T-helper 2 cell treated with Interferon-gamma antibody and Interleukin-4, amounts not matched to agents 100 ng/mL and 5 ng/mL, for 36 hours (primary cell): Measurements from ENCODE around the gene GYPA. TPM values are rescaled to one million over a fixed set of nuclear protein-coding genes. Genes with fewer than 3 reads are reported as not detected.
"Not testable (repeated sequence)": the region's sequence is repeated elsewhere in the genome, so short reads cannot be mapped to it uniquely, and the experiment has no call there.

ENCODE experiments used
- intact Hi-C: fragments of 100-400 bp; cut with micrococcal nuclease; formaldehyde crosslinking; loops from one replicate; pipeline ENCODE4 v1.15.1; 2023
- total RNA-seq: library from RNA; stranded (reverse); gene quantifications from 2 replicates; pipeline ENCODE4 v1.2.3, GENCODE V29; 2022

Gene GYPA
- not detected in 2 replicates for total RNA-seq

DNA sequence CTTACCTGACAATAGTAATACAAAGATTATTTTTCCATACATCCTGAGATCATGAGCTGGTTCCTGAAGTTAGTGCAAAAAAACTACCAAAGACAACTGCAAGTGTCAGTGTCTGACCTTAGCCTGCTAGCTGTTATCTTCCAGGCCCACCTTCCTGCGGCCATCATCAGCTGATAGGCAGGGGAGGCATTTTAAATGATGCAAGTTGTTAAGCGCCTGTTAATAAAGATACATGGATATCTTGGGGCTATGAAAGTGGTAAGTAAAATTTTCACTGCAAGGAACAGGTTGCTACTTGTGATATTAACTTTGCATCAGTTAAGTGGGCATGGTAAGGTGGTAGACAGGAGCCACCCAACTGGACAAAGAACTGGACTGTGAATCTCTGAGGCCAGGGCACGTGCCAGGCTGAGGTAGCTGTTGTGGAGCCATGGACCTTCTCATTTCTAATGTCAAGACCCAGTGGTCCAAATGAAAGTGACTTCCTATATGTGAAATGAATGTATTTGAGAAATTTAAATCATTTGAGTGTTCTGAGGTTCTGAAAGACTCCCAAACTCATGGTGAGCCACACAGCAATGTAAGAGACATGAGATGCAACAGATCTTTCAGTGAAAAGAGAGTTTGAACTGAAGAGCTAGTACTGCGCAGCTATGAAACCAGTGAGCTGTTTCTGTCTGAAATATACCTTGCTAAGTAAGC, at the start of gene GYPA:
GYPA (minus strand) TSS at position 125 of the 702 bp plus-strand sequence; CDS start at position 42, 83 bp downstream.
- intact Hi-C loops: loop anchor here (10.0 kb wide), 1 partner anchor 366 kb away; no protein-coding TSS in a partner anchor

DNA sequence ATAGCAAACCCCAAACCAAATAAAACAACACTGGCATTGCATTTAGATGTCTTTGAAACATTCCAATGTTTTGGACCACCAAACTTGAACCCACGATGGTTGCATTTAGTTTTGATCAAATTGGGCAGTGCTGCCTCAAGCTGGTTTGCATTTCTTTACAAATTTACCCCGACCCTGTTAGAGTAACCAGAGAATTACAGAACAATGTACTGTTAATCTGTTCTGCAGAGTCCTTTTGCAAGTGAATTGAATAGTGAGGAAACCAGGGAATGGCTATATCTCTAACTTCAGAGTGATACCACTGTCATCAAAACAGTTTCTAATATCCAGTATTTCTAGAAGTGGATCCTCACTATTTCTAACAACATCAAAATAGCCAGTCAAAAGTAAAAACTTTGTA, 49.5 kb upstream of the GYPA start:
- intact Hi-C loops: no loop called here

DNA sequence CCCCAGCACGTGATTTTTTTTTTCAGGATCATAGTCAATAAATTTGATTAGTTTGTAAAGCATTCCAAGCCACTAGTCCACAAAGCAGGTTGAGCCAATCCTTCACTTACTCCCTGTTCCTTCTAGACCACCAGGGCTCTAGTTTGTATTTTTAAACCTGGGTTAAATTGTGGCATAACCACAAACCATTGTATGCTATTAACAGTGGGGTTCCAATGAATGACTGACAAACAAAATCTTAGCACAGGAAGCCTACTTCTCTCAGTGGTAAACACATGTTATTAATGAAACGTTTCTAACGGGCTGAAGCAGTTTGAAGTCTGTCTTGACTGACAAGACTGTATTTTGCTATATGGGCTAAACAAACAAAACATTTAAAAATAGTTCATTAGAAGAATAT, 48.6 kb upstream of the GYPA start:
- intact Hi-C loops: no loop called here

- intact Hi-C loops: no loop called here
Measured at GRCh38 chr4:144185086-144185485, 44.6 kb upstream of the GYPA start.

- intact Hi-C loops: no loop called here
Measured at GRCh38 chr4:144183165-144183564, 42.6 kb upstream of the GYPA start.

DNA sequence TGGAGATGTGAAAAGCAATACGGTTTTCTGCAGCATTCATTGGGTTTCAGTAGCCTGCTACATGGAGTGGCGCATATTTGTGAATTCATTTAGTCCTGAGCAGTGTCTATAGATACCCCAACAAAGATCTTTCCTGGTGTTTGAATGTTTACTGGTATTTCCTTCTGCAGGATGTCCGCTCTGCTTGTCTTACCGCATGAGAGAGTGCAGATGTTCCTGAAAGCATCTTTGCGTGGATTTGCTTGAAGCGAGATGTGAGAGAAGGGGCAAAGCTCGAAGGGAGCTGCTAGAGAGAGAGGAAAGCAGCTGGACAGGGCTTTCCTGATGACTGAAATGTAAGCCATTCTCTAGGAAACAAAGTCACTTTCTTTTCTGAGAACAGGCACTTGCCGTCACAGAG, 40.9 kb upstream of the GYPA start:
- intact Hi-C loops: no loop called here

DNA sequence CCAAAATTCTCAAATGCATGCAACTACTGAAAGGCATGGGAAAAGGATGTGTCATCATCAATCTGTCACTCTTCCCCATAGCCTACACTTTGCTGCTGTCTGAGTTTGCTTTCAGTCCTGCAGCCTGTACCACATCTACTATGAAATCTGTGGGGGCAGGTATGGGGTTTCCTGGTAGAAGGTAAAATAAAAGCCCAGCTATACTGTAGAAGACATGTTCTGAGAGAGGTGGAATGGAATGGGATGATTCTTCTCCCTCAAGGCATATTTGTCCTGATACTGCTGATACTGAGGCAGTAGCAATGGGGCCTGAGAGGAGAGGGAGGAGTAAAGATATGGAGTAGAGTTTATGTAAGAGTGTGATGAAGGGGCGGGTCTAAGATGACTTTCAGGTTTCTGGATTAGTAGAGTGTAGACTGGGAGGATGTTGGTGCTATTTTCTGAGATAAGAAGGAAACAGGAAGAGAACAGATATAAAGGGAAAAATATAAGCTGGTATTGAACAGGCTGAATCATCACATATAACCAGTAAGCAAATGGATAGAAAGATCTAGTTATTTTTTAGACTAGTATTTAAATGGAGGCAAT, 38.7 kb upstream of the GYPA start:
- intact Hi-C loops: loop anchor here (10.0 kb wide), 1 partner anchor 1756 kb away; the partner anchor contains the start of gene ZNF827

DNA sequence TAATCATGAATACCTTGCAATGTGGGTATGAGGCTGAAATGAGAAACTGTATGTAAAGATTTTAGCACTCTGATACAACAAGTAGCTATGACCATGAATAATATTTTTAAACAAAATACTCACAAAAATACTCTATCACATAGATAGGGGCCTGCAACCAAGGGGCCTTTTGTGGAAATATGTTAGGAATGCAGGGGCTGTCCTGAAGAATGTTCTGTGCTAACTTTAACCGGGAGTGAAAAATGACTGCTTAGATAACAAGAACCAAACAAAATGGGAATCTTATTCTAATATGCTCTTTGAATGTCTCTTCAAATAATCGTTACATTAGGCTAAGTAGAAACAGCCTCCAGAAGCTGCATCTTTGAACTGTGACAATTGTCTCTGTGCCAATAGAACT, 37.9 kb upstream of the GYPA start:
- intact Hi-C loops: loop anchor here (10.0 kb wide), 1 partner anchor 1756 kb away; the partner anchor contains the start of gene ZNF827

GRCh38 chr4:144176476-144176875, 36.0 kb upstream of the GYPA start:
- intact Hi-C loops: loop anchor here (10.0 kb wide), 1 partner anchor 1758 kb away; the partner anchor contains the start of gene ZNF827

DNA sequence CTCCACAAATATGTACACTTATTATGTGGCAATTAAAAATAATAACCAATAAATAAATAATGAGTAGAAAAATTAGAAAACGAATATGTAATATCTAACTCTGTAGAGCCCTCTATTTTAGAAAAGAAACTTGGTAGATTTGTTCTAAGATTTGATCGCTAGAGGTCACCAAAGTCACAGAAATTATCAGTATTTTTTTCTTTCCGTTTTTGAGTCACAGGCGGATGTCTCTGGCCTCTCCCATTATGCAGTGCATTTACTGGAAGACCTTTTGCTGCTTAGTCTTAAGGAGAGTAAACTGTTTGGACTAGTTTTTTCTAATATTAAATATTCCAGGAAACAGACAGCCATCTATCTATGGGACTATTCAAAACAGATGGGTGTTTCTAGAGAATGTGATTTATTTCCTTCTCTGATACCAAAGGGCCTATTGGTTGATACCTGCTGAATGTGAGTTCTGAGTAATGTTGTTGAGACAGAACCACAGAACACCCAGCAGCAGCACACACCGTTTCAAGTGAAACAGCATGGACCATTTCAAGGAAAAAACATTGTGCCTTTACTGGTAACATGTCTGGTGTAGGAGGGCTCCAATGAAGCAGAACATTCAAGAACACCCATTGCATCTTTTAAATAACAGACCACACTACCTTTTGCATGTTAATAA, 34.0 kb upstream of the GYPA start:
- intact Hi-C loops: loop anchor here (1.0 to 10.0 kb wide), 5 partner anchors 613 to 1760 kb away; partner anchors contain the start of genes MMAA and ZNF827

DNA sequence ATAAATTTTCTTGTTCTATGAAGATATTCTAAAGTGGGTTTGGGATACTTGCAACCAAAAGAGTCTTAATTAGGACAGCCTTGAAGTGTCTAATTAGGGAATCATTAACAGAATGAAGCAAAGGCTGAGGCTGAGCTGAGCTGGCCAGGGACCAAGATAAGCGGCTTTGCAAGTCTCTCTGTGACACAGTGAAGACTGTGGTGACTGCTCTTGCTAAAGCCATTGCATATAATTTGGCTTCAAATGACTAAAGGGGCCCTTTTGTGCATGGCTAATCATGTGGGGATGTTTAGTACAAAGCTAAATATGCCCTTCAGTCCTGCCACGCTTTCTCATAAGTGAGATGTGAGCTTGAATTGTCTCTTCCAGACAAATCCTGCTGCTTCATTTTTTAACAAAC, 31.2 kb upstream of the GYPA start:
- intact Hi-C loops: loop anchor here (10.0 kb wide), 1 partner anchor 1763 kb away; the partner anchor contains the start of gene ZNF827

DNA sequence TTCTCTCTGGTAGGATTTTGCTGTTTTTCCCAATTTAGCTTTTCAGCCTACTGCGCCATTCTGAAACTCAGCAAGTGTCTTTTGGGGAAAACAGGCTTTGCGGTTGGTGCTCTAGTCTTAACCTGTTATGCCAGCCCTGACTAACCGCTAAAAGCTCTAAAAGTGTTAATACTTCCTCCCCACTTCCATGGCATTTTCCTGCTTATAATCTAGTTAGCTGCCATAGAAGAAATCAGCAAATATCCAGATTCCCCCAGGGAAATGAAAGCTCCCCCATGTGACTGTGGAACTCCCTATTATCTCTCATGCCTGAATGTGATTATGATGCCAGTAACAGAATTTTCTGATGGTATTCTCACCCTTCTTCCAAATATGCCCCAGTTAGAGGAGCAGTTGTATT, 28.7 kb upstream of the GYPA start:
- intact Hi-C loops: no loop called here

DNA sequence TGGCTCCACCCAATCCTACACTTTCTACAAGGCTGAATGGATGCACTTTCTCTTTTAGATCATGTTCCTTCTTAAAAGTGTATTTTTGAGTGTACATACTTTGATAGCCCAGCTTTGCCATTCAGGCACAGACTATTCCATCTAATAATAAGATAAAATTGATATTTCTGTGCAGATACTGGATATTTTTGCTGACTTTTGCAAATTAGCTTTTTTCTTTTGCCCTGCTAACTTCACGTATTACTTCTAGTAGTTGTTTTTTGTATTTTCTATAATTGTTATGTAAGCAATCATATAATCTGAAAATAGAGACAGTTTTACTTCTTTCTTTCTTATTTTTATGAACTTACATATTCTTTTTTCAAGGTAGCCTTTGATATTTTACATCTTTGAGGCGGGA, 13.5 kb upstream of the GYPA start:
- intact Hi-C loops: no loop called here

GRCh38 chr4:144142690-144143326, 2.3 kb upstream of the GYPA start:
- intact Hi-C loops: loop anchor here (2.0 to 10.0 kb wide), 2 partner anchors 368 to 584 kb away; no protein-coding TSS in a partner anchor

GRCh38 chr4:144141493-144141892, 975 bp upstream of the GYPA start:
- intact Hi-C loops: loop anchor here (10.0 kb wide), 1 partner anchor 367 kb away; no protein-coding TSS in a partner anchor

- intact Hi-C loops: loop anchor here (10.0 kb wide), 1 partner anchor 365 kb away; no protein-coding TSS in a partner anchor
Measured at GRCh38 chr4:144139991-144140390, 527 bp downstream of the GYPA start.

DNA sequence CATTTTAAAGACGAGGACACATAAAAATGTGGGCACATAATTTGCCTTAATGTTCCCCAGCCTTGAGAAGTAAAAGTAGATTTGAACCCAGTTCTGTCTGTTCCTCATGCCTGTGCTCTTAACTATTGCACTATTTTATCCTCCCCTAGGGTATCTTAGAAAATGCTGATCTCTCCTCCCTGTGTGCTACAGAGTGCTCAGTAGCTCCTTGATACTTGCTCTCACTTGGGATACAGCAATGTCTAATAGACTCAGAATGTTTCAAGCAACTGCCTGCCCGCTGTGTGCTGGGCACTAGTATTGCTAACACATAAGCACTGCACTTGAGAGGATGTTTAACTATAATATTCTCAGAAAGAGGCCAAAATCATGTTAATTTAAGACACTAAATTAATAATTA, 971 bp downstream of the GYPA start:
- intact Hi-C loops: not testable (repeated sequence)

- intact Hi-C loops: not testable (repeated sequence)
Measured at GRCh38 chr4:144138239-144138638, 2.3 kb downstream of the GYPA start.

GRCh38 chr4:144137137-144137931, 3.2 kb downstream of the GYPA start:
- intact Hi-C loops: not testable (repeated sequence)

GRCh38 chr4:144136189-144136588, 4.3 kb downstream of the GYPA start:
- intact Hi-C loops: not testable (repeated sequence)
